ENCODE data around the gene TPP1. TPM values are rescaled to one million over a fixed set of nuclear protein-coding genes. Genes with fewer than 3 reads are reported as not detected.

The TPP1 gene
- total and polyA plus RNA-seq, 2 of the 13 experiments (the other 11 are each of a cell fraction or from before 2014, with no cell fraction given), result 13.9 to 74.6 TPM

- BruUV-seq (replicated peaks), result no TSS peak
Measured at GRCh38 chr11:6646071-6646470, 26.8 kb upstream of the TPP1 start.

More at GRCh38 chr11:6646071-6646470, 26.8 kb upstream of the TPP1 start:
- FAIRE-seq, result no peak
- H3K27me3 ChIP-seq (ENCODE audit: control insufficient read depth in 1 of 2, insufficient read depth in 2 of 2, low read length in 2 of 2), result peaks cover 5 to 97% of the 10 kb centered on the region in 2 experiments; a peak in 4 of 5 replicates
- no peak overlapping the region for H3K4me2 ChIP-seq (ENCODE audit: low read depth, low read length)
- ATAC-seq, result no peak; the same call in 2 of the 3 replicates
- H3K4me3 ChIP-seq (replicated peaks in 1 of 3; ENCODE audit: insufficient read depth in 1 of 3, low read depth in 2 of 3, low read length in 3 of 3), result no peak overlapping the region
- H4K20me1 ChIP-seq (ENCODE audit: insufficient read depth, low read length), result no peaks in the 10 kb centered on the region; the same call in 1 of the 2 replicates
- intact Hi-C loops (cut with micrococcal nuclease; ENCODE audit: unreplicated experiment) (no loop called here), in situ Hi-C loops (cut with HindIII; ENCODE audit: extremely low pct_ligation_motif_present, low pct_unique_long_range_greater_than_20kb) (no loop called here)
- no peak for TF ChIP-seq ZNF574 (CRISPR knock-in tag; IDR thresholded peaks at IDR 0.05)
- TF ChIP-seq ZNF883 (CRISPR knock-in tag; IDR thresholded peaks at IDR 0.05; ENCODE audit: not compliant biosample characterization), result no peak
- TF ChIP-seq, protein P1, sequence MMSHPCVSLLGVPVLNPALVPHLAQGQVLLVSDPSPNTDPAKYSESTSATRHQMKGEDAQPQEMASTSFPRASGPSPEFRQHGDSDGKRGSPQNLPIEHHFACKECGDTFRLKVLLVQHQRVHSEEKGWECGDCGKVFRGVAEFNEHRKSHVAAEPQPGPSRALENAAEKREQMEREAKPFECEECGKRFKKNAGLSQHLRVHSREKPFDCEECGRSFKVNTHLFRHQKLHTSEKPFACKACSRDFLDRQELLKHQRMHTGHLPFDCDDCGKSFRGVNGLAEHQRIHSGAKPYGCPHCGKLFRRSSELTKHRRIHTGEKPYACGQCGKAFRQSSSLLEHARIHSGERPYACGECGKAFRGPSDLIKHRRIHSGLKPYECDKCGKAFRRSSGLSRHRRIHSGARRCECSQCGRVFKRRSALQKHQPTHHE (CRISPR knock-in tag; IDR thresholded peaks at IDR 0.05; ENCODE audit: borderline replicate concordance), result no peak
- TF ChIP-seq NONO (IDR thresholded peaks at IDR 0.05), result no peak
- TF ChIP-seq NONO (CRISPR knock-in tag; conservative IDR thresholded peaks at IDR 0.05), result no peak
- TF ChIP-seq HES4 (CRISPR knock-in tag; IDR thresholded peaks at IDR 0.05; ENCODE audit: borderline replicate concordance), result no peak
- TF ChIP-seq ZNF775 (CRISPR knock-in tag; IDR thresholded peaks at IDR 0.05; ENCODE audit: borderline replicate concordance), result no peak
- no peak for TF ChIP-seq ZNF274 (CRISPR knock-in tag; IDR thresholded peaks at IDR 0.05)
- TF ChIP-seq, protein P2, sequence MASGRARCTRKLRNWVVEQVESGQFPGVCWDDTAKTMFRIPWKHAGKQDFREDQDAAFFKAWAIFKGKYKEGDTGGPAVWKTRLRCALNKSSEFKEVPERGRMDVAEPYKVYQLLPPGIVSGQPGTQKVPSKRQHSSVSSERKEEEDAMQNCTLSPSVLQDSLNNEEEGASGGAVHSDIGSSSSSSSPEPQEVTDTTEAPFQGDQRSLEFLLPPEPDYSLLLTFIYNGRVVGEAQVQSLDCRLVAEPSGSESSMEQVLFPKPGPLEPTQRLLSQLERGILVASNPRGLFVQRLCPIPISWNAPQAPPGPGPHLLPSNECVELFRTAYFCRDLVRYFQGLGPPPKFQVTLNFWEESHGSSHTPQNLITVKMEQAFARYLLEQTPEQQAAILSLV (CRISPR knock-in tag; IDR thresholded peaks at IDR 0.05; ENCODE audit: borderline replicate concordance), result no peak
- no peaks in the 10 kb centered on the region for H3K4me1 ChIP-seq (ENCODE audit: insufficient read depth, low read length)
- no peaks in the 10 kb centered on the region for H3K9me3 ChIP-seq (ENCODE audit: low read length)
- H3K79me2 ChIP-seq (ENCODE audit: insufficient read depth, low read length), result no peaks in the 10 kb centered on the region
- CTCF ChIA-PET (ENCODE audit: low intra/inter-chr PET ratio, low total read pairs), result no interaction called here
- H3K36me3 ChIP-seq (replicated peaks in 1 of 2; ENCODE audit: control insufficient read depth in 1 of 2, insufficient read depth in 2 of 2, low read length in 2 of 2), result no peaks in the 10 kb centered on the region
- DNase-seq (ENCODE audit: low spot score), result no peak
- POLR2A ChIA-PET, result no interaction called here
- H2AFZ ChIP-seq (ENCODE audit: low read length), result no peak overlapping the region
- no peak overlapping the region for H3K27ac ChIP-seq (ENCODE audit: extremely low read length, insufficient read depth, low read length)
- H3K9ac ChIP-seq (ENCODE audit: insufficient read depth, low read depth, low read length), result no peak overlapping the region
- 12% methylated on average over 11 of the region's 12 CpGs for WGBS (ENCODE audit: low lambda C conversion rate)

All from HepG2 (cell line).